ENCODE results near the gene ELOA. TPM values are rescaled to one million over a fixed set of nuclear protein-coding genes. Genes with fewer than 3 reads are reported as not detected.

Gene ELOA
- total and polyA plus RNA-seq, 2 of the 13 experiments (the other 11 are each of a cell fraction or from before 2014, with no cell fraction given): 14.2 to 28.5 TPM

DNA sequence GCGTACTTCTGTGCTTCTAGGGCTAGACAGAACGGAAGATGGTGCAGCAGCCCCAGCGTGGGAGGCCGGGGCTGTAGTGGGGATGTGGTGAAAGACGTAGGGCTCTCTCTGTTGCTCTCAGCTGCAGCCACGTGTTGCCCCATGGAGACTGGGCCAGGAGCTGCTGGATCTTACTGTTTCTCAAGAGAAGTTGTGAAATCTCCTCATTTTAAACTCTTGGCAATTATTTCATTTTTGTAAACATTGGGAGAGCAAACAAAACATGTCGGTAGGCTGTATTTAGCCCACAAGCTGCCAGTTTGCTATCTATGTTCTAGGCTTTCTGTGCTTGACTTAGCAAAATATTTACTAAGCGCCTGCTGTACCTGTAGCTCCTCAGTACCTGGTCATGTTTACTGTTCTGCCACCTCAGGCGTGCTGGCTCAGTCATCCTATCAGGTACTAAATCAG, 15.9 kb upstream of the ELOA start (continued):
- TF ChIP-seq RARG (CRISPR knock-in tag; IDR thresholded peaks at IDR 0.05; ENCODE audit: low read depth): no peak
- no peak for TF ChIP-seq AFF4 (CRISPR knock-in tag; IDR thresholded peaks at IDR 0.05)
- TF ChIP-seq, protein P1, sequence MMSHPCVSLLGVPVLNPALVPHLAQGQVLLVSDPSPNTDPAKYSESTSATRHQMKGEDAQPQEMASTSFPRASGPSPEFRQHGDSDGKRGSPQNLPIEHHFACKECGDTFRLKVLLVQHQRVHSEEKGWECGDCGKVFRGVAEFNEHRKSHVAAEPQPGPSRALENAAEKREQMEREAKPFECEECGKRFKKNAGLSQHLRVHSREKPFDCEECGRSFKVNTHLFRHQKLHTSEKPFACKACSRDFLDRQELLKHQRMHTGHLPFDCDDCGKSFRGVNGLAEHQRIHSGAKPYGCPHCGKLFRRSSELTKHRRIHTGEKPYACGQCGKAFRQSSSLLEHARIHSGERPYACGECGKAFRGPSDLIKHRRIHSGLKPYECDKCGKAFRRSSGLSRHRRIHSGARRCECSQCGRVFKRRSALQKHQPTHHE (CRISPR knock-in tag; IDR thresholded peaks at IDR 0.05; ENCODE audit: borderline replicate concordance): no peak
- TF ChIP-seq KLF11 (CRISPR knock-in tag; IDR thresholded peaks at IDR 0.05): 0 out of 2 replicates have a peak, but pooled peaks have one; percentile 45
- TF ChIP-seq CEBPB (IDR thresholded peaks at IDR 0.05; ENCODE audit: borderline replicate concordance, low read depth, low read length): peak; percentile 93
- TF ChIP-seq ZNF383 (CRISPR knock-in tag; IDR thresholded peaks at IDR 0.05; ENCODE audit: borderline replicate concordance): no peak
- peak; percentile 60; the same call in 1 of the 2 replicates for TF ChIP-seq ZNF12 (CRISPR knock-in tag; IDR thresholded peaks at IDR 0.05)
- TF ChIP-seq ZNF382 (CRISPR knock-in tag; IDR thresholded peaks at IDR 0.05; ENCODE audit: borderline replicate concordance): no peak
- TF ChIP-seq, protein P2, sequence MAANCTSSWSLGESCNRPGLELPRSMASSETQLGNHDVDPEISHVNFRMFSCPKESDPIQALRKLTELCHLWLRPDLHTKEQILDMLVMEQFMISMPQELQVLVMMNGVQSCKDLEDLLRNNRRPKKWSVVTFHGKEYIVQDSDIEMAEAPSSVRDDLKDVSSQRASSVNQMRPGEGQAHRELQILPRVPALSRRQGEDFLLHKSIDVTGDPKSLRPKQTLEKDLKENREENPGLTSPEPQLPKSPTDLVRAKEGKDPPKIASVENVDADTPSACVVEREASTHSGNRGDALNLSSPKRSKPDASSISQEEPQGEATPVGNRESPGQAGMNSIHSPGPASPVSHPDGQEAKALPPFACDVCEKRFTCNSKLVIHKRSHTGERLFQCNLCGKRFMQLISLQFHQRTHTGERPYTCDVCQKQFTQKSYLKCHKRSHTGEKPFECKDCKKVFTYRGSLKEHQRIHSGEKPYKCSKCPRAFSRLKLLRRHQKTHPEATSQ (CRISPR knock-in tag; IDR thresholded peaks at IDR 0.05; ENCODE audit: borderline replicate concordance): no peak
- TF ChIP-seq, protein P3, sequence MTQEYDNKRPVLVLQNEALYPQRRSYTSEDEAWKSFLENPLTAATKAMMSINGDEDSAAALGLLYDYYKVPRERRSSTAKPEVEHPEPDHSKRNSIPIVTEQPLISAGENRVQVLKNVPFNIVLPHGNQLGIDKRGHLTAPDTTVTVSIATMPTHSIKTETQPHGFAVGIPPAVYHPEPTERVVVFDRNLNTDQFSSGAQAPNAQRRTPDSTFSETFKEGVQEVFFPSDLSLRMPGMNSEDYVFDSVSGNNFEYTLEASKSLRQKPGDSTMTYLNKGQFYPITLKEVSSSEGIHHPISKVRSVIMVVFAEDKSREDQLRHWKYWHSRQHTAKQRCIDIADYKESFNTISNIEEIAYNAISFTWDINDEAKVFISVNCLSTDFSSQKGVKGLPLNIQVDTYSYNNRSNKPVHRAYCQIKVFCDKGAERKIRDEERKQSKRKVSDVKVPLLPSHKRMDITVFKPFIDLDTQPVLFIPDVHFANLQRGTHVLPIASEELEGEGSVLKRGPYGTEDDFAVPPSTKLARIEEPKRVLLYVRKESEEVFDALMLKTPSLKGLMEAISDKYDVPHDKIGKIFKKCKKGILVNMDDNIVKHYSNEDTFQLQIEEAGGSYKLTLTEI (CRISPR knock-in tag; conservative IDR thresholded peaks at IDR 0.05): no peak
- 0 out of 2 replicates have a peak, but pooled peaks have one; percentile 20 for TF ChIP-seq TFDP2 (CRISPR knock-in tag; IDR thresholded peaks at IDR 0.05)
- peak; percentile 57; the same call in 1 of the 2 replicates for TF ChIP-seq ZNF644 (CRISPR knock-in tag; IDR thresholded peaks at IDR 0.05; ENCODE audit: low read depth)
- TF ChIP-seq ZNF329 (CRISPR knock-in tag; IDR thresholded peaks at IDR 0.05; ENCODE audit: low read depth): peak; percentile 71; the same call in 1 of the 2 replicates
- TF ChIP-seq, protein P4, sequence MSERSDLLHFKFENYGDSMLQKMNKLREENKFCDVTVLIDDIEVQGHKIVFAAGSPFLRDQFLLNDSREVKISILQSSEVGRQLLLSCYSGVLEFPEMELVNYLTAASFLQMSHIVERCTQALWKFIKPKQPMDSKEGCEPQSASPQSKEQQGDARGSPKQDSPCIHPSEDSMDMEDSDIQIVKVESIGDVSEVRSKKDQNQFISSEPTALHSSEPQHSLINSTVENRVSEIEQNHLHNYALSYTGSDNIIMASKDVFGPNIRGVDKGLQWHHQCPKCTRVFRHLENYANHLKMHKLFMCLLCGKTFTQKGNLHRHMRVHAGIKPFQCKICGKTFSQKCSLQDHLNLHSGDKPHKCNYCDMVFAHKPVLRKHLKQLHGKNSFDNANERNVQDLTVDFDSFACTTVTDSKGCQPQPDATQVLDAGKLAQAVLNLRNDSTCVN (CRISPR knock-in tag; IDR thresholded peaks at IDR 0.05; ENCODE audit: borderline replicate concordance): peak; percentile 37; the same call in 1 of the 2 replicates
- TF ChIP-seq KMT2B (CRISPR knock-in tag; IDR thresholded peaks at IDR 0.05): no peak
- TF ChIP-seq SP1 (IDR thresholded peaks at IDR 0.05): no peak
- no peak for TF ChIP-seq SP1 (CRISPR knock-in tag; IDR thresholded peaks at IDR 0.05)
- peak; percentile 87 for TF ChIP-seq FOXA3 (CRISPR knock-in tag; IDR thresholded peaks at IDR 0.05)
- TF ChIP-seq FLYWCH1 (CRISPR knock-in tag; IDR thresholded peaks at IDR 0.05): no peak
- TF ChIP-seq GZF1 (CRISPR knock-in tag; IDR thresholded peaks at IDR 0.05): no peak
